ENCODE measurements around the gene GH1. TPM values are rescaled to one million over a fixed set of nuclear protein-coding genes. Genes with fewer than 3 reads are reported as not detected.
"Not testable (repeated sequence)": the region's sequence is repeated elsewhere in the genome, so short reads cannot be mapped to it uniquely, and the experiment has no call there.

The GH1 gene
- total and polyA plus RNA-seq, 2 experiments from 2014 or later: not detected

DNA sequence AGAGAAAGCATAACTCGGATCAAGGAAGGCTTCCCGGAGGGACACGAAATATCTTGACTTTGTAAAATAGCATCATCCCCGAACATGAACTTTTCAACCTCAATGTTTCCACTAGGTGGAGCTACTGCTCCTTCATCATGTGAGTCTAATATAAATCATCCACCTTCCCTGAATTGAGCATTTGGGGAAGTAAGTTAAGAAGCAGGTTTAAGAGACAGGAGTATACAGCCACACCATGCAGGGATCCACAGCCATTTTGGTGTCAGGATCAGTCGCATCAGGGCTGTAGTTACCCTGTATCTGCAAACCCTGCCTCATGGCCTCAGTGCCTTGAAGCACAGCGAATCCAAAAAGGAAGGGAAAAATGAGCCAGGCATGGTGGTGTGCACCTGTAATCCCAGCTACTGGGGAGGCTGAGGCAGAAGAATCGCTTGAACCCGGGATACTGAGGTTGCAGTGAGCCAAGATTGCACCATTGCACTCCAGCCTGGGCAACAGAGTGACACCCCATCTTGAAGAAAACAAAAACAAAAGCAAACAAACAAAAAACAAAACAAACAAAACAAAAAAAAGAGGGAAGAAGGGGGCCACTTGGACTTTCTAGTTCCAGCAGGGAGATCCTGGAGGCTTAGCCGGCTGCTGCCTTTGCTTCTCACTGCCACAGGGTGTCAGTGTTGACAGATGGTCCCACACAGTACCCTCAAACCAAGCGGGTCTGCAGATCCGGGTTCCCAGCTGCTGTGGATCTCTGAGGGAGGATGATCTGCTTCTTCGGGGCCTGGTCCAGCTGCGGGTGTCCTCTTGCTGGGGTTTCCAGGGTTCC lies 29.4 kb downstream of the GH1 start:
- H3K36me3 ChIP-seq (replicated peaks; ENCODE audit: insufficient read depth, low read depth); H3K4me3 ChIP-seq; H3K27me3 ChIP-seq; H2AFZ ChIP-seq; H3K9me3 ChIP-seq (ENCODE audit: low read depth); H3K4me1 ChIP-seq (ENCODE audit: insufficient read depth); H3K4me2 ChIP-seq; H3K9me2 ChIP-seq (replicated peaks; ENCODE audit: insufficient read depth); H3K79me2 ChIP-seq; H4K20me1 ChIP-seq (ENCODE audit: insufficient read depth, poor library complexity, severe bottlenecking); H3K27ac ChIP-seq: not testable (repeated sequence)
- 46% methylated on average over 13 of the region's 13 CpGs for WGBS (ENCODE audit: low lambda C conversion rate, missing lambda C conversion rate)
- peak; percentile 48 for DNase-seq (ENCODE audit: low spot score)
- TF ChIP-seq, protein P1, sequence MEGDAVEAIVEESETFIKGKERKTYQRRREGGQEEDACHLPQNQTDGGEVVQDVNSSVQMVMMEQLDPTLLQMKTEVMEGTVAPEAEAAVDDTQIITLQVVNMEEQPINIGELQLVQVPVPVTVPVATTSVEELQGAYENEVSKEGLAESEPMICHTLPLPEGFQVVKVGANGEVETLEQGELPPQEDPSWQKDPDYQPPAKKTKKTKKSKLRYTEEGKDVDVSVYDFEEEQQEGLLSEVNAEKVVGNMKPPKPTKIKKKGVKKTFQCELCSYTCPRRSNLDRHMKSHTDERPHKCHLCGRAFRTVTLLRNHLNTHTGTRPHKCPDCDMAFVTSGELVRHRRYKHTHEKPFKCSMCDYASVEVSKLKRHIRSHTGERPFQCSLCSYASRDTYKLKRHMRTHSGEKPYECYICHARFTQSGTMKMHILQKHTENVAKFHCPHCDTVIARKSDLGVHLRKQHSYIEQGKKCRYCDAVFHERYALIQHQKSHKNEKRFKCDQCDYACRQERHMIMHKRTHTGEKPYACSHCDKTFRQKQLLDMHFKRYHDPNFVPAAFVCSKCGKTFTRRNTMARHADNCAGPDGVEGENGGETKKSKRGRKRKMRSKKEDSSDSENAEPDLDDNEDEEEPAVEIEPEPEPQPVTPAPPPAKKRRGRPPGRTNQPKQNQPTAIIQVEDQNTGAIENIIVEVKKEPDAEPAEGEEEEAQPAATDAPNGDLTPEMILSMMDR (IDR thresholded peaks at IDR 0.05; ENCODE audit: poor library complexity): peak; percentile 46

DNA sequence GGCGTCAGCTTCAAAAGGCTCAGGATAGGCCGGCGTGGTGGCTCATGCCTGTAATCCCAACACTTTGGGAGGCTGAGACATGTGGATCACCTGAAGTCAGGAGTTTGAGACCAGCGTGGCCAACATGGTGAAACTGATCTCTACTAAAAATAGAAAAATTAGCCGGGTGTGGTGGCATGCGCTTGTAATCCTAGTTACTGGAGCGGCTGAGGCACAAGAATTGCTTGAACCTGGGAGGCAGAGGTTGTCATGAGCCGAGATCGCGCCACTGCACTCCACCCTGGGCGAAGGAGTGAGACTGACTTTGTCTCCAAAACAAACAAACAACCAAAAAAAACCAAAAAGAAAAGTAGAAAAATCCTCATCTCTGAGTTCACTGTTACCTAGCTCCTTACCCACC lies 33.5 kb downstream of the GH1 start:
- not testable (repeated sequence) for H3K36me3 ChIP-seq (replicated peaks; ENCODE audit: insufficient read depth, low read depth); DNase-seq (ENCODE audit: low spot score); H3K9me3 ChIP-seq (ENCODE audit: low read depth); H4K20me1 ChIP-seq (ENCODE audit: insufficient read depth, poor library complexity, severe bottlenecking); H3K27me3 ChIP-seq; H3K79me2 ChIP-seq; H3K27ac ChIP-seq; H2AFZ ChIP-seq; H3K4me2 ChIP-seq; H3K4me1 ChIP-seq (ENCODE audit: insufficient read depth); H3K4me3 ChIP-seq; H3K9me2 ChIP-seq (replicated peaks; ENCODE audit: insufficient read depth)
- WGBS (ENCODE audit: low lambda C conversion rate, missing lambda C conversion rate): 94% methylated on average over 11 of the region's 11 CpGs

DNA sequence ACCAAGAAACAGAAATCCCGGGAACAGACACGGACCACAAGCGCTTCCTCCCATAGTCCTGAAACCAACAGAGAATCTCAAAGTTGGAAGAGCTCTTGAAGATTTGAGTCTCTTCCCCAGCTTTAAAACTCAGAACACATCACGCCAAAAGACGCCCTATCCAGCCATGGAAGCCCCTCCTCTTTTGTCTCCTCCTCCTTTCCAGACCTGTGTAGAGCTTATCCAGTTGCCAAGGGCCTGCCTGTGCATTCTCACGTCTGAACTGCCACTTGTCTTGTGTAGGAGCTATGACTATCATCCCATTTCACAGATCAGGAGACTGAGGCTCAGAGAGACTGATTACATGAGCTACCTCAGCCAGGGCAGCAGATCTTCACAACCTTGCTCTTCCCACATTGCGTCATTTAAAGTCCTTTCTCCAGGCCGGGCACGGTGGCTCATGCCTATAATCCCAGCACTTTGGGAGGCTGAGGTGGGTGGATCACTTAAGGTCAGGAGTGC lies 36.0 kb downstream of the GH1 start:
- not testable (repeated sequence) for H2AFZ ChIP-seq; H3K9me3 ChIP-seq (ENCODE audit: low read depth); H3K4me2 ChIP-seq; DNase-seq (ENCODE audit: low spot score); H3K4me3 ChIP-seq; H3K27me3 ChIP-seq; H3K27ac ChIP-seq; H3K79me2 ChIP-seq; H3K9me2 ChIP-seq (replicated peaks; ENCODE audit: insufficient read depth); H3K4me1 ChIP-seq (ENCODE audit: insufficient read depth); H4K20me1 ChIP-seq (ENCODE audit: insufficient read depth, poor library complexity, severe bottlenecking); H3K36me3 ChIP-seq (replicated peaks; ENCODE audit: insufficient read depth, low read depth)
- 87% methylated on average over 9 of the region's 9 CpGs for WGBS (ENCODE audit: low lambda C conversion rate, missing lambda C conversion rate)

DNA sequence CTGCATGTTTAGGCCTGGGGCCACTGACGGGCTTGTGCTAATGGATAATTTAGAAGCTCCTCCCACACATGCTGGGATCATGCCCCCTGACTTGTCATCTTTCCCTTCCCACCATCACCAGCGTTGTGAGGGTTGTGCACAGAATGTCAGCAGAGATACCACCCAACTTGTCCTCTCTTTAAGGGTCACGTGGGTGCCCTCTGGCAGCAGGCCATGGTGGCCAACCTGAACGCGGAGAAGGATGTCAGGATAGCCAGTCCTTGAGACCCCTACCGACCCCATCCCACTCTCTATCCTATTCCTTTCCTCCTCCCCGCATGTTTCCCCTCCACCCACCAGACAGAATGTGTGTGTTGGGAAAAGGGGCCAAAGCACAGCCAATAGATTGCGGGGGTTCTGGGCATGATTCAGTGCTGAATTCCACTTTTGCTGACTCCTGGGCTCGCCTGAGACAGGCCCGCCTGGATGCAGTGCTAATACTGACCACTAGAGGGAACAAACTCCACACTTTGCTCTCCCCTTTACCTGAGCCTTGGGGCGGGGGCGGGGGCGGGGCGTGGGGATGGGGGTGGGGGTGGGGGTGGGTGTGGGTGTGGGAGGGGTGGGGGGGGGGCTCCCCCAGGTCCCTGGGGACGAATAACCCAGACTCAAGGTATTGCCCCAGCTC lies 36.6 kb downstream of the GH1 start, which contains the start of gene GH2:
TSS of gene GH2 (minus strand) at position 10 of the 667 bp plus-strand sequence. CDS start 143 bp downstream, outside the sequence.
- H3K4me1 ChIP-seq (ENCODE audit: insufficient read depth): no peaks in the 10 kb centered on the region
- H3K4me3 ChIP-seq: no peak within 1 kb of the TSS
- no peaks in the 10 kb centered on the region for H3K27me3 ChIP-seq
- no peaks in the 10 kb centered on the region for H3K9me3 ChIP-seq (ENCODE audit: low read depth)
- no peaks in the 10 kb centered on the region for H3K79me2 ChIP-seq
- no peaks in the 10 kb centered on the region for H3K9me2 ChIP-seq (replicated peaks; ENCODE audit: insufficient read depth)
- peak; percentile 67 for DNase-seq (ENCODE audit: low spot score)
- H3K36me3 ChIP-seq (replicated peaks; ENCODE audit: insufficient read depth, low read depth): no peaks in the 10 kb centered on the region
- TF ChIP-seq EZH2phosphoT487 (IDR thresholded peaks at IDR 0.05; ENCODE audit: low read depth, severe bottlenecking, unreplicated experiment): no peak
- TF ChIP-seq, protein P1 (IDR thresholded peaks at IDR 0.05; ENCODE audit: poor library complexity): peak; percentile 42
- TF ChIP-seq EZH2 (IDR thresholded peaks at IDR 0.05; ENCODE audit: borderline replicate concordance): no peak
- WGBS (ENCODE audit: low lambda C conversion rate, missing lambda C conversion rate): 55% methylated on average over 11 of the region's 15 CpGs
- H2AFZ ChIP-seq: no peak within 1 kb of the TSS
- H3K4me2 ChIP-seq: no peak within 1 kb of the TSS
- no peak within 1 kb of the TSS for H3K27ac ChIP-seq
- no peaks in the 10 kb centered on the region for H4K20me1 ChIP-seq (ENCODE audit: insufficient read depth, poor library complexity, severe bottlenecking)

DNA sequence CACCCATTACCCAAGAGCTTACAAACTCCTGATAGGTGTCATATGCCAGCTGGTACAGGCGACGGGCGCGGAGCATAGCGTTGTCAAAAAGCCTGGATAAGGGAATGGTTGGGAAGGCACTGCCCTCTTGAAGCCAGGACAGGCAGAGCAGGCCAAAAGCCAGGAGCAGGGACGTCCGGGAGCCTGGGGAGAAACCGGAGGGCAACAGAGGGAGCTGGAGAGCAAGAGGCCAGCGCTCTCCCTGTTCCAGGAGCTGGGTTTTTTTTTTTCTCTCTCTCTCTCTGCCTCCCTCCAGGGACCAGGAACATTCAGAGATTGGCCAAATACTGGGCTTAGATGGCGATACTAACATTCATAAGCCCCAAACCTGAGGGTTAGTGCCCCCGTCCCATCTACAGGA lies 37.3 kb downstream of the GH1 start:
- not testable (repeated sequence) for H3K79me2 ChIP-seq; H3K9me2 ChIP-seq (replicated peaks; ENCODE audit: insufficient read depth); DNase-seq (ENCODE audit: low spot score); H2AFZ ChIP-seq; H4K20me1 ChIP-seq (ENCODE audit: insufficient read depth, poor library complexity, severe bottlenecking); H3K4me3 ChIP-seq; H3K4me1 ChIP-seq (ENCODE audit: insufficient read depth); H3K27ac ChIP-seq; H3K36me3 ChIP-seq (replicated peaks; ENCODE audit: insufficient read depth, low read depth); H3K4me2 ChIP-seq; H3K9me3 ChIP-seq (ENCODE audit: low read depth); H3K27me3 ChIP-seq
- WGBS (ENCODE audit: low lambda C conversion rate, missing lambda C conversion rate): 44% methylated on average over 11 of the region's 11 CpGs
